Stimulated activated CD8-positive, alpha-beta memory T cell treated with anti-CD3 and anti-CD28 coated beads, Interleukin-2, amount 100 ng/mL, for 48 hours (primary cell): ENCODE results near the gene CDC25A.

Experiments
- DNase-seq, 2 donors: peaks; one replicate each; pipeline ENCODE4 v3.0.0-alpha.2; 2020; ENCODE audit warnings: low read depth in 2 of 2

Gene CDC25A

GRCh38 chr3:48196611-48197010 lies 8.4 kb upstream of the CDC25A start:
- no peak for DNase-seq

GRCh38 chr3:48194446-48195071 lies 6.3 kb upstream of the CDC25A start:
- DNase-seq: no peak

- no peak for DNase-seq
Observed at GRCh38 chr3:48190911-48191310, 2.7 kb upstream of the CDC25A start.

GRCh38 chr3:48189321-48189720 lies 1.1 kb upstream of the CDC25A start:
- no peak for DNase-seq

- DNase-seq: peak; percentile 17 to 37
Observed at GRCh38 chr3:48187579-48188265, 495 bp downstream of the CDC25A start.

- no peak for DNase-seq
Observed at GRCh38 chr3:48187301-48187578, 977 bp downstream of the CDC25A start.

- no peak for DNase-seq
Observed at GRCh38 chr3:48186631-48187300, 1.5 kb downstream of the CDC25A start.

GRCh38 chr3:48185129-48185528 lies 3.1 kb downstream of the CDC25A start:
- DNase-seq: no peak

- DNase-seq: no peak
Observed at GRCh38 chr3:48184299-48184698, 3.9 kb downstream of the CDC25A start.

- no peak for DNase-seq
Observed at GRCh38 chr3:48180531-48181253, 7.5 kb downstream of the CDC25A start.

GRCh38 chr3:48180021-48180420 lies 8.2 kb downstream of the CDC25A start:
- DNase-seq: no peak

GRCh38 chr3:48178072-48178471 lies 10.1 kb downstream of the CDC25A start:
- DNase-seq: no peak

- peak; percentile 15 to 23 for DNase-seq
Observed at GRCh38 chr3:48157950-48158376, 30.3 kb downstream of the CDC25A start.

- no peak for DNase-seq
Observed at GRCh38 chr3:48157202-48157840, 30.9 kb downstream of the CDC25A start.

- DNase-seq: no peak
Observed at GRCh38 chr3:48156163-48156562, 32.1 kb downstream of the CDC25A start.

- DNase-seq: no peak
Observed at GRCh38 chr3:48155122-48155521, 33.1 kb downstream of the CDC25A start.

GRCh38 chr3:48151807-48152427 lies 36.3 kb downstream of the CDC25A start:
- no peak for DNase-seq

GRCh38 chr3:48151058-48151806 lies 37.0 kb downstream of the CDC25A start:
- DNase-seq: peak; percentile 35 to 50

- DNase-seq: no peak
Observed at GRCh38 chr3:48143992-48144391, 44.2 kb downstream of the CDC25A start.

GRCh38 chr3:48143567-48143966 lies 44.6 kb downstream of the CDC25A start:
- no peak for DNase-seq

- no peak for DNase-seq
Observed at GRCh38 chr3:48142316-48142870, 45.8 kb downstream of the CDC25A start.
